Measurements from ENCODE around the gene C10orf90. TPM values are rescaled to one million over a fixed set of nuclear protein-coding genes. Genes with fewer than 3 reads are reported as not detected.

The C10orf90 gene
- total and polyA plus RNA-seq, 2 of the 8 experiments (the other 6 are each of a cell fraction or from before 2014, with no cell fraction given): 0.21 TPM; not detected in 1

GRCh38 chr10:126408953-126409641, 261.4 kb downstream of the C10orf90 start:
- Histone ChIP-seq H4K20me1 (replicated peaks in 1 of 2; ENCODE audit: control insufficient read depth in 1 of 2, insufficient read depth in 2 of 2, low read length in 2 of 2) (no peaks in the 10 kb centered on the region), H3K9me3 (ENCODE audit: insufficient read depth in 2 of 2, low read depth in 1 of 2, low read length in 1 of 2) (no peaks in the 10 kb centered on the region), H3K23me2 (ENCODE audit: low read depth, low read length) (no peaks in the 10 kb centered on the region), H3K18ac (ENCODE audit: extremely low read depth, low read length) (no peak overlapping the region), H2BK15ac (ENCODE audit: low read length) (no peak overlapping the region), H4K91ac (replicated peaks; ENCODE audit: insufficient read length, low read length) (no peak overlapping the region), H3K79me2 (ENCODE audit: control insufficient read depth in 1 of 2, insufficient read depth in 2 of 2, low read length in 2 of 2) (no peaks in the 10 kb centered on the region), H2BK12ac (ENCODE audit: low read depth, low read length) (no peak overlapping the region), H2AFZ (ENCODE audit: low read length) (no peak overlapping the region), H3K23ac (ENCODE audit: insufficient read length) (no peak overlapping the region), H3K4me1 (replicated peaks in 1 of 4; ENCODE audit: control insufficient read depth in 3 of 4, insufficient read depth in 4 of 4, low read length in 3 of 4) (no peaks in the 10 kb centered on the region), H3K79me1 (ENCODE audit: low read depth, low read length) (no peaks in the 10 kb centered on the region), H3K4ac (replicated peaks; ENCODE audit: insufficient read length, low read depth, low read length) (no peak overlapping the region), H3K27me3 (replicated peaks in 1 of 4; ENCODE audit: control insufficient read depth in 3 of 4, extremely low read depth in 1 of 4, insufficient read depth in 3 of 4, low read length in 3 of 4) (no peaks in the 10 kb centered on the region), H3K27ac (ENCODE audit: low read depth, low read length) (no peak overlapping the region), H3K36me3 (ENCODE audit: control insufficient read depth in 2 of 4, insufficient read depth in 4 of 4, low read length in 3 of 4) (no peaks in the 10 kb centered on the region), H3K9ac (replicated peaks in 1 of 4; ENCODE audit: extremely low read depth in 1 of 4, low read depth in 3 of 4, low read length in 3 of 4) (no peak overlapping the region), H4K8ac (ENCODE audit: extremely low read depth, insufficient read depth, low read length) (no peak overlapping the region; the same call in 1 of the 2 replicates), H3K4me3 (ENCODE audit: extremely low read depth in 1 of 4, insufficient read depth in 2 of 4, low read depth in 3 of 4, low read length in 4 of 4) (no peak overlapping the region), H2AK5ac (ENCODE audit: low read depth, low read length) (no peak overlapping the region), H3K56ac (replicated peaks; ENCODE audit: insufficient read length, low read depth, low read length) (no peak overlapping the region), H3K14ac (ENCODE audit: insufficient read length) (no peak overlapping the region), H2BK5ac (ENCODE audit: low read depth, low read length) (no peak overlapping the region), H4K5ac (ENCODE audit: insufficient read length, low read depth, low read length) (no peak overlapping the region), H3K4me2 (ENCODE audit: insufficient read depth in 1 of 2, low read depth in 2 of 2, low read length in 2 of 2) (no peak overlapping the region), H2BK20ac (ENCODE audit: low read length) (no peak overlapping the region), H2BK120ac (replicated peaks; ENCODE audit: low read depth, low read length) (no peak overlapping the region)
- WGBS, 2 experiments (ENCODE audit: extremely low coverage in 1 of 2, insufficient coverage in 1 of 2, insufficient read length in 1 of 2, insufficient replicate concordance in 2 of 2, low coverage in 1 of 2, low lambda C conversion rate in 2 of 2, missing lambda C conversion rate in 1 of 2): 94% methylated on average over 11 of the region's 11 CpGs; no CpG with 5 or more reads in 1 of the 2 experiments
- TF ChIP-seq E2F6 (IDR thresholded peaks at IDR 0.05): no peak
- FAIRE-seq (no peak), DNase-seq (ENCODE audit: low read depth in 1 of 2, low spot score in 2 of 2) (no peak)
- ChIA-PET POLR2A (ENCODE audit: partially characterized antibody) (no interaction called here), CTCF (ENCODE audit: partially characterized antibody) (interaction anchor here (1.2 to 3.4 kb wide), 4 partner anchors 16 to 561 kb away, joined by 3 to 10 read pairs (median 3); no protein-coding TSS in a partner anchor)

Measured in H1 (cell line).